A673 (cell line): Measurements from ENCODE around the gene WDR43. TPM values are rescaled to one million over a fixed set of nuclear protein-coding genes. Genes with fewer than 3 reads are reported as not detected.

Source experiments
- BruUV-seq: library from RNA; stranded (reverse); fragments of 400-500 nt; replicated peaks from 2 replicates; lab custom pipeline; 2021; lab: Mats Ljungman, UMichigan
- CTCF ChIA-PET: fragments of 300-600 bp; sonication (Branson Sonifier 250); formaldehyde crosslinking; loops from one replicate; lab custom pipeline; 2022; ENCODE audit warnings: antibody characterized with exemption; lab: Charles Lee
- POLR2A ChIA-PET: fragments of 300-600 bp; sonication (Branson Sonifier 250); formaldehyde crosslinking; loops from one replicate; lab custom pipeline; 2022; ENCODE audit warnings: antibody characterized with exemption; ENCODE audit not compliant: low non-redundant PET; lab: Charles Lee
- DNase-seq: peaks from one replicate; pipeline ENCODE4 v3.0.0-alpha.2; 2015; ENCODE audit warnings: low spot score
- H3K27ac ChIP-seq: fragments of 200-600 bp; sonication (generic); 2 replicates; pipeline ENCODE4 v1.5.1; 2016; ENCODE audit warnings: mixed run types, low read depth, mild to moderate bottlenecking, mixed read lengths, antibody characterized with exemption, low read length; ENCODE audit not compliant: poor library complexity, severe bottlenecking
- H3K27me3 ChIP-seq: fragments of 200-600 bp; sonication (generic); replicated peaks from 2 replicates; pipeline ENCODE4 v1.6.1; 2017; ENCODE audit warnings: mixed run types, low read depth, mild to moderate bottlenecking, mixed read lengths, antibody characterized with exemption, low read length; ENCODE audit not compliant: insufficient read depth, poor library complexity
- H3K36me3 ChIP-seq: fragments of 200-600 bp; sonication (generic); 2 replicates; pipeline ENCODE4 v1.6.1; 2016; ENCODE audit warnings: mixed run types, mild to moderate bottlenecking, mixed read lengths, antibody characterized with exemption, low read length; ENCODE audit not compliant: insufficient read depth, poor library complexity, severe bottlenecking
- H3K4me1 ChIP-seq: fragments of 200-600 bp; sonication (generic); 2 replicates; pipeline ENCODE4 v1.6.1; 2017; ENCODE audit warnings: mixed run types, mild to moderate bottlenecking, mixed read lengths, antibody characterized with exemption, low read length; ENCODE audit not compliant: insufficient read depth, poor library complexity, severe bottlenecking
- H3K4me3 ChIP-seq: fragments of 200-600 bp; sonication (generic); 2 replicates; pipeline ENCODE4 v1.5.1; 2016; ENCODE audit warnings: low read depth, mixed run types, mild to moderate bottlenecking, mixed read lengths, low read length; ENCODE audit not compliant: poor library complexity, severe bottlenecking
- H3K9me3 ChIP-seq: fragments of 200-600 bp; sonication (generic); 2 replicates; pipeline ENCODE4 v1.6.1; 2016; ENCODE audit warnings: mixed run types, low read depth, mild to moderate bottlenecking, mixed read lengths, antibody characterized with exemption, low read length; ENCODE audit not compliant: poor library complexity, severe bottlenecking
- CTCF ChIP-seq: fragments of 300-800, 200-600 bp; sonication (generic); conservative IDR thresholded peaks from 2 replicates; pipeline ENCODE4 v1.5.1; 2017; ENCODE audit warnings: low read depth, mild to moderate bottlenecking, antibody characterized with exemption, low read length, moderate library complexity, mixed read lengths
- EZH2 ChIP-seq: fragments of 200-600 bp; sonication (generic); IDR thresholded peaks from 2 replicates; pipeline ENCODE4 v1.6.1; 2017; ENCODE audit warnings: borderline replicate concordance, low read depth, mild to moderate bottlenecking, mixed read lengths, antibody characterized with exemption, low read length; ENCODE audit not compliant: poor library complexity, severe bottlenecking
- intact Hi-C: fragments of 100-400 bp; cut with micrococcal nuclease; formaldehyde crosslinking; loops from one replicate; pipeline ENCODE4 v1.10.0; 2022; ENCODE audit not compliant: unreplicated experiment
- total RNA-seq: library from RNA; stranded (reverse); gene quantifications from 2 replicates; pipeline ENCODE4 v1.2.3, GENCODE V29; 2021

WDR43 gene
- total RNA-seq, 1 experiment from 2014 or later: 145 TPM

GRCh38 chr2:28930205-28930604, 35.7 kb downstream of the WDR43 start:
- TF ChIP-seq CTCF (no peak), EZH2 (no peak)
- ChIA-PET CTCF (no interaction called here), POLR2A (no interaction called here)
- intact Hi-C loops: no loop called here
- H3K9me3 ChIP-seq: no peaks in the 10 kb centered on the region
- BruUV-seq: no TSS peak
- H3K27ac ChIP-seq: no peak overlapping the region
- H3K27me3 ChIP-seq: no peaks in the 10 kb centered on the region
- peaks cover 98% of the 10 kb centered on the region for H3K36me3 ChIP-seq
- no peak overlapping the region for H3K4me3 ChIP-seq
- no peaks in the 10 kb centered on the region for H3K4me1 ChIP-seq
- no peak for DNase-seq

- TF ChIP-seq CTCF: no peak
- TF ChIP-seq EZH2: no peak
- POLR2A ChIA-PET: no interaction called here
- H3K4me3 ChIP-seq: no peak overlapping the region
- no peaks in the 10 kb centered on the region for H3K4me1 ChIP-seq
- H3K27ac ChIP-seq: no peak overlapping the region
- CTCF ChIA-PET: no interaction called here
- no peaks in the 10 kb centered on the region for H3K27me3 ChIP-seq
- intact Hi-C loops: no loop called here
- BruUV-seq: no TSS peak
- peaks cover 95% of the 10 kb centered on the region for H3K36me3 ChIP-seq
- DNase-seq: no peak
- H3K9me3 ChIP-seq: no peaks in the 10 kb centered on the region
These were observed 40.3 kb downstream of the WDR43 start for GRCh38 chr2:28934769-28935168.

GRCh38 chr2:28941008-28941407, 46.5 kb downstream of the WDR43 start:
- intact Hi-C loops: no loop called here
- DNase-seq: no peak
- ChIA-PET CTCF (no interaction called here), POLR2A (no interaction called here)
- no TSS peak for BruUV-seq
- Histone ChIP-seq H3K27me3 (no peaks in the 10 kb centered on the region), H3K4me3 (no peak overlapping the region), H3K27ac (peak overlapping the region; percentile 32), H3K9me3 (no peaks in the 10 kb centered on the region), H3K4me1 (no peaks in the 10 kb centered on the region), H3K36me3 (peaks cover 92% of the 10 kb centered on the region)
- TF ChIP-seq CTCF (no peak), EZH2 (no peak)
